ENCODE data around the gene SVIL. TPM values are rescaled to one million over a fixed set of nuclear protein-coding genes. Genes with fewer than 3 reads are reported as not detected.
"Not testable (repeated sequence)": the region's sequence is repeated elsewhere in the genome, so short reads cannot be mapped to it uniquely, and the experiment has no call there.

The SVIL gene
- total and polyA plus RNA-seq, 4 experiments from 2014 or later: 1.1 to 31.2 (median 22.0) TPM

- no peaks in the 10 kb centered on the region for H3K9me3 Mint-ChIP-seq
- peaks cover 10 to 19% (median 16%) of the 10 kb centered on the region in 4 donors for H3K4me1 Mint-ChIP-seq
- H3K27ac ChIP-seq (ENCODE audit: low read depth, low read length): no peak overlapping the region
- POLR2A ChIA-PET (ENCODE audit: partially characterized antibody): no interaction called here
- no peak overlapping the region for H3K4me3 ChIP-seq (ENCODE audit: low read length in 2 of 2)
- H3K9me3 ChIP-seq (ENCODE audit: control insufficient read depth in 1 of 2, low read length in 2 of 2): no peaks in the 10 kb centered on the region
- intact Hi-C loops (cut with micrococcal nuclease): no loop called here
- DNase-seq: no peak
- no peak overlapping the region for H3K27ac Mint-ChIP-seq
- CTCF ChIA-PET (ENCODE audit: partially characterized antibody): interaction anchor here (0.9 to 1.4 kb wide), 3 partner anchors 18 to 134 kb away, joined by 3 to 4 read pairs (median 3); no protein-coding TSS in a partner anchor
- no peaks in the 10 kb centered on the region for H3K27me3 Mint-ChIP-seq
- no peaks in the 10 kb centered on the region for H3K27me3 ChIP-seq (ENCODE audit: insufficient read depth, low read length)
- H3K4me3 Mint-ChIP-seq: no peak overlapping the region
- peaks cover 0 to 10% of the 10 kb centered on the region in 2 donors for H3K36me3 Mint-ChIP-seq
- no peaks in the 10 kb centered on the region for H3K4me1 ChIP-seq (ENCODE audit: insufficient read depth, low read length)
- H3K36me3 ChIP-seq (ENCODE audit: insufficient read depth, low read length): no peaks in the 10 kb centered on the region
Measured at GRCh38 chr10:29617880-29618340, 16.9 kb downstream of the SVIL start.

DNA sequence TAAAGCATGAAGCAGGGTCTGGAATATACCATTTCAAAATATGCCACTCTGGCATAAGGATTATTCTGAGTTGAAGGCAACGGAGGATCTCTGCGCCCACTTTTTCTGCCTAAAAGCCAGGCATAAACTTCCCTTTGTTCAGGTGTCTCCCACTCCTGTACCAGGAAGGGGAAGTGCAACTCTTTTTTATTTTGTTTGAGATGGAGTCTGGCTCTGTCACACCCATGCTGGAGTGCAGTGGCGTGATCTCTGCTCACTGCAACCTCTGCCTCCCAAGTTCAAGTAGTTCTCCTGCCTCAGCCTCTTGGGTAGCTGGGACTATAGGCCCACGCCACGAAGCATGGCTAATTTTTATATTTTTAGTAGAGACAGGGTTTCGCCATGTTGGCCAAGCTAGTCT is 18.2 kb downstream of the SVIL start:
- H3K27ac Mint-ChIP-seq: no peak overlapping the region

GRCh38 chr10:29615195-29615594 is 19.6 kb downstream of the SVIL start:
- Histone ChIP-seq H3K4me1 (ENCODE audit: insufficient read depth, low read length) (no peaks in the 10 kb centered on the region), H3K36me3 (ENCODE audit: insufficient read depth, low read length) (no peaks in the 10 kb centered on the region), H3K27me3 (ENCODE audit: insufficient read depth, low read length) (no peaks in the 10 kb centered on the region), H3K27ac (ENCODE audit: low read depth, low read length) (no peak overlapping the region), H3K9me3 (ENCODE audit: control insufficient read depth in 1 of 2, low read length in 2 of 2) (no peaks in the 10 kb centered on the region), H3K4me3 (ENCODE audit: low read length in 2 of 2) (no peak overlapping the region)
- peaks cover 9 to 15% (median 11%) of the 10 kb centered on the region in 4 donors for H3K4me1 Mint-ChIP-seq
- peaks cover 0 to 5% (median 0%) of the 10 kb centered on the region in 8 donors for H3K9me3 Mint-ChIP-seq
- DNase-seq: no peak
- POLR2A ChIA-PET (ENCODE audit: partially characterized antibody): no interaction called here
- peaks cover 3 to 19% of the 10 kb centered on the region in 2 donors for H3K36me3 Mint-ChIP-seq
- intact Hi-C loops (cut with micrococcal nuclease): no loop called here
- H3K27ac Mint-ChIP-seq: no peak overlapping the region
- no peaks in the 10 kb centered on the region for H3K27me3 Mint-ChIP-seq
- no peak overlapping the region for H3K4me3 Mint-ChIP-seq
- CTCF ChIA-PET (ENCODE audit: partially characterized antibody): interaction anchor here (0.7 kb wide), 1 partner anchor 9 kb away, joined by 4 read pairs; no protein-coding TSS in a partner anchor

More for the DNA sequence above, 18.2 kb downstream of the SVIL start:
- Mint-ChIP-seq H3K4me1 (peaks cover 6 to 12% (median 9%) of the 10 kb centered on the region in 4 donors), H3K36me3 (peaks cover 0 to 9% of the 10 kb centered on the region in 2 donors), H3K4me3 (no peak overlapping the region), H3K27me3 (no peaks in the 10 kb centered on the region), H3K9me3 (no peaks in the 10 kb centered on the region)
- intact Hi-C loops (cut with micrococcal nuclease): no loop called here
- H3K9me3 ChIP-seq (ENCODE audit: control insufficient read depth in 1 of 2, low read length in 2 of 2): no peaks in the 10 kb centered on the region
- ChIA-PET CTCF (ENCODE audit: partially characterized antibody) (interaction anchor here (0.8 kb wide), 1 partner anchor 27 kb away, joined by 3 read pairs; no protein-coding TSS in a partner anchor), POLR2A (ENCODE audit: partially characterized antibody) (no interaction called here)
- H3K27me3 ChIP-seq (ENCODE audit: insufficient read depth, low read length): no peaks in the 10 kb centered on the region
- H3K4me3 ChIP-seq (ENCODE audit: low read length in 2 of 2): no peak overlapping the region
- no peaks in the 10 kb centered on the region for H3K36me3 ChIP-seq (ENCODE audit: insufficient read depth, low read length)
- no peaks in the 10 kb centered on the region for H3K4me1 ChIP-seq (ENCODE audit: insufficient read depth, low read length)
- no peak overlapping the region for H3K27ac ChIP-seq (ENCODE audit: low read depth, low read length)
- no peak for DNase-seq

DNA sequence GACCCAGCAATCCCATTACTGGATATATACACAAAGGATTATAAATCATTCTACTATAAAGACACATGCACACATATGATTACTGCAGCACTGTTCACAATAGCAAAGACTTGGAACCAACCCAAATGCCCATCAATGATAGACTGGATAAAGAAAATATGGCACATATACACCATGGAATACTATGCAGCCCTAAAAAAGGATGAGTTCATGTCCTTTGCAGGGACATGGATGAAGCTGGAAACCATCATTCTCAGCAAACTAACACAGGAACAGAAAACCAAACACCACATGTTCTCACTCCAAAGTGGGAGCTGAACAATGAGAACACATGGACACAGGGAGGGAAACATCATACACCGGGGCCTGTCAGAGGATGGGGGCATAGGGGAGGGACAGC is 20.5 kb downstream of the SVIL start:
- H3K27ac Mint-ChIP-seq; H3K27me3 ChIP-seq (ENCODE audit: insufficient read depth, low read length); H3K4me1 ChIP-seq (ENCODE audit: insufficient read depth, low read length); H3K36me3 ChIP-seq (ENCODE audit: insufficient read depth, low read length); DNase-seq; intact Hi-C loops (cut with micrococcal nuclease); H3K4me3 ChIP-seq (ENCODE audit: low read length in 2 of 2); H3K4me3 Mint-ChIP-seq; CTCF ChIA-PET (ENCODE audit: partially characterized antibody); H3K27ac ChIP-seq (ENCODE audit: low read depth, low read length); H3K27me3 Mint-ChIP-seq; POLR2A ChIA-PET (ENCODE audit: partially characterized antibody); H3K9me3 ChIP-seq (ENCODE audit: control insufficient read depth in 1 of 2, low read length in 2 of 2); H3K9me3 Mint-ChIP-seq: not testable (repeated sequence)
- Mint-ChIP-seq H3K36me3 (peaks cover 4 to 27% of the 10 kb centered on the region in 2 donors), H3K4me1 (peaks cover 7 to 15% (median 8%) of the 10 kb centered on the region in 4 donors)

GRCh38 chr10:29613791-29614190 is 21.0 kb downstream of the SVIL start:
- Mint-ChIP-seq H3K27me3 (no peaks in the 10 kb centered on the region), H3K4me3 (no peak overlapping the region), H3K27ac (no peak overlapping the region), H3K4me1 (peaks cover 6 to 11% (median 8%) of the 10 kb centered on the region in 4 donors), H3K36me3 (peaks cover 4 to 32% of the 10 kb centered on the region in 2 donors), H3K9me3 (peaks cover 0 to 5% (median 0%) of the 10 kb centered on the region in 8 donors)
- no peaks in the 10 kb centered on the region for H3K27me3 ChIP-seq (ENCODE audit: insufficient read depth, low read length)
- POLR2A ChIA-PET (ENCODE audit: partially characterized antibody): no interaction called here
- no peak for DNase-seq
- intact Hi-C loops (cut with micrococcal nuclease): no loop called here
- no peaks in the 10 kb centered on the region for H3K9me3 ChIP-seq (ENCODE audit: control insufficient read depth in 1 of 2, low read length in 2 of 2)
- no peaks in the 10 kb centered on the region for H3K36me3 ChIP-seq (ENCODE audit: insufficient read depth, low read length)
- no peaks in the 10 kb centered on the region for H3K4me1 ChIP-seq (ENCODE audit: insufficient read depth, low read length)
- CTCF ChIA-PET (ENCODE audit: partially characterized antibody): no interaction called here
- no peak overlapping the region for H3K4me3 ChIP-seq (ENCODE audit: low read length in 2 of 2)
- no peak overlapping the region for H3K27ac ChIP-seq (ENCODE audit: low read depth, low read length)

DNA sequence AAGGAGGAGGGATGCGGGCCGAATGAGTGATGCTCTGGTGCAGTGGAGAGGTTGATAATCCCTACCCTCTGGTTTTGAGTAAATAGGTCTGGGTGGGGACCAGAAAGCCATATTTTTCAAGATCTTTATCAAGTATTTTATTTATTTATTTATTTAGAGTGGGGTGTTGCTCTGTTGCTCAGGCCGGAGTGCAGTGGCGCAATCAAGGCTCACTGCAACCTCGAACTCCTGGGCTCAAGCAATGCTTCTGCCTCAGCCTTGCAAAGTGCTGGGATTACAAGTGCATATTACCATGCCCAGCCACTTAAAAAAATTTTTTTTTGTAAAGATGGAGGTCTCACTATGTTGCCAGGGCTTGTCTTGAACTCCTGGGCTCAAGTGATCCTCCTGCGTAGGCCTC is 21.6 kb downstream of the SVIL start:
- POLR2A ChIA-PET (ENCODE audit: partially characterized antibody): no interaction called here
- CTCF ChIA-PET (ENCODE audit: partially characterized antibody): interaction anchor here (0.6 kb wide), 1 partner anchor 125 kb away, joined by 3 read pairs; no protein-coding TSS in a partner anchor
- peaks cover 2 to 11% (median 7%) of the 10 kb centered on the region in 4 donors for H3K4me1 Mint-ChIP-seq

GRCh38 chr10:29612657-29613056 is 22.1 kb downstream of the SVIL start:
- Mint-ChIP-seq H3K4me1 (peaks cover 2 to 11% (median 7%) of the 10 kb centered on the region in 4 donors), H3K9me3 (peaks cover 0 to 5% (median 0%) of the 10 kb centered on the region in 8 donors), H3K36me3 (peaks cover 4 to 36% of the 10 kb centered on the region in 2 donors), H3K27me3 (no peaks in the 10 kb centered on the region), H3K4me3 (no peak overlapping the region), H3K27ac (peak overlapping the region in 1 of 7 donors; percentile 47)
- H3K4me3 ChIP-seq (ENCODE audit: low read length in 2 of 2): no peak overlapping the region
- intact Hi-C loops (cut with micrococcal nuclease): no loop called here
- POLR2A ChIA-PET (ENCODE audit: partially characterized antibody): no interaction called here
- CTCF ChIA-PET (ENCODE audit: partially characterized antibody): interaction anchor here (0.6 kb wide), 1 partner anchor 126 kb away, joined by 3 read pairs; no protein-coding TSS in a partner anchor
- H3K36me3 ChIP-seq (ENCODE audit: insufficient read depth, low read length): no peaks in the 10 kb centered on the region
- no peaks in the 10 kb centered on the region for H3K4me1 ChIP-seq (ENCODE audit: insufficient read depth, low read length)
- no peak for DNase-seq
- no peak overlapping the region for H3K27ac ChIP-seq (ENCODE audit: low read depth, low read length)
- H3K9me3 ChIP-seq (ENCODE audit: control insufficient read depth in 1 of 2, low read length in 2 of 2): no peaks in the 10 kb centered on the region
- no peaks in the 10 kb centered on the region for H3K27me3 ChIP-seq (ENCODE audit: insufficient read depth, low read length)

More for the DNA sequence above, 21.6 kb downstream of the SVIL start:
- H3K27ac ChIP-seq (ENCODE audit: low read depth, low read length): no peak overlapping the region
- DNase-seq: no peak
- H3K36me3 ChIP-seq (ENCODE audit: insufficient read depth, low read length): no peaks in the 10 kb centered on the region
- intact Hi-C loops (cut with micrococcal nuclease): no loop called here
- Mint-ChIP-seq H3K4me3 (no peak overlapping the region), H3K9me3 (peaks cover 0 to 5% (median 0%) of the 10 kb centered on the region in 8 donors), H3K27me3 (no peaks in the 10 kb centered on the region), H3K27ac (no peak overlapping the region), H3K36me3 (peaks cover 4 to 33% of the 10 kb centered on the region in 2 donors)
- no peaks in the 10 kb centered on the region for H3K9me3 ChIP-seq (ENCODE audit: control insufficient read depth in 1 of 2, low read length in 2 of 2)
- H3K4me3 ChIP-seq (ENCODE audit: low read length in 2 of 2): no peak overlapping the region
- no peaks in the 10 kb centered on the region for H3K27me3 ChIP-seq (ENCODE audit: insufficient read depth, low read length)
- no peaks in the 10 kb centered on the region for H3K4me1 ChIP-seq (ENCODE audit: insufficient read depth, low read length)
